Activated T-cell treated with anti-CD3 and anti-CD28 coated beads for 1 hour (primary cell): Measurements from ENCODE around the gene STOX1.
"Not testable (repeated sequence)": the region's sequence is repeated elsewhere in the genome, so short reads cannot be mapped to it uniquely, and the experiment has no call there.

Experiments used
- DNase-seq: peaks from one replicate; pipeline ENCODE4 v3.0.0-alpha.2; 2020; ENCODE audit warnings: low read depth

STOX1 gene

GRCh38 chr10:68828833-68829232 is 1.5 kb downstream of the STOX1 start:
- DNase-seq: no peak

- DNase-seq: no peak
These were observed 2.2 kb downstream of the STOX1 start for GRCh38 chr10:68829521-68829920.

GRCh38 chr10:68829952-68830351 is 2.6 kb downstream of the STOX1 start:
- no peak for DNase-seq

- DNase-seq: no peak
These were observed 4.7 kb downstream of the STOX1 start for GRCh38 chr10:68831961-68832455.

- no peak for DNase-seq
These were observed 5.3 kb downstream of the STOX1 start for GRCh38 chr10:68832601-68833000.

GRCh38 chr10:68837626-68838322 is 10.4 kb downstream of the STOX1 start:
- no peak for DNase-seq

- DNase-seq: not testable (repeated sequence)
These were observed 13.3 kb downstream of the STOX1 start for GRCh38 chr10:68840650-68841049.

- DNase-seq: no peak
These were observed 20.9 kb downstream of the STOX1 start for GRCh38 chr10:68848281-68848680.

GRCh38 chr10:68848806-68849205 is 21.5 kb downstream of the STOX1 start:
- DNase-seq: no peak

GRCh38 chr10:68856352-68856751 is 29.0 kb downstream of the STOX1 start:
- no peak for DNase-seq

GRCh38 chr10:68857005-68857404 is 29.7 kb downstream of the STOX1 start:
- no peak for DNase-seq

- DNase-seq: no peak
These were observed 33.9 kb downstream of the STOX1 start for GRCh38 chr10:68861253-68861652.

- no peak for DNase-seq
These were observed 37.3 kb downstream of the STOX1 start for GRCh38 chr10:68864611-68865010.

GRCh38 chr10:68868173-68868572 is 40.8 kb downstream of the STOX1 start:
- DNase-seq: not testable (repeated sequence)

GRCh38 chr10:68869623-68870022 is 42.3 kb downstream of the STOX1 start:
- no peak for DNase-seq

- DNase-seq: no peak
These were observed 42.7 kb downstream of the STOX1 start for GRCh38 chr10:68870061-68870460.

GRCh38 chr10:68870545-68871104 is 43.3 kb downstream of the STOX1 start:
- no peak for DNase-seq

GRCh38 chr10:68871105-68871711 is 43.9 kb downstream of the STOX1 start:
- DNase-seq: no peak

- DNase-seq: no peak
These were observed 44.5 kb downstream of the STOX1 start for GRCh38 chr10:68871731-68872342.

GRCh38 chr10:68876246-68877138 is 49.2 kb downstream of the STOX1 start:
- no peak for DNase-seq

- DNase-seq: no peak
These were observed 50.3 kb downstream of the STOX1 start for GRCh38 chr10:68877482-68878110.
